HCT116 (cell line): ENCODE results near the gene DCUN1D1. TPM values are rescaled to one million over a fixed set of nuclear protein-coding genes. Genes with fewer than 3 reads are reported as not detected.

Experiments used
- ATAC-seq: fragments of 200-7000 bp; cut with Tn5 transposase; 2 replicates; pipeline ENCODE4 v1.9.1; 2020; ENCODE audit warnings: mild to moderate bottlenecking, moderate library complexity
- BruUV-seq: library from RNA; stranded (reverse); fragments of 400-500 nt; replicated peaks from 2 replicates; lab custom pipeline; 2021; lab: Mats Ljungman, UMichigan
- CTCF ChIA-PET: fragments of 300-600 bp; sonication (Branson Sonifier 250); formaldehyde crosslinking; loops from one replicate; lab custom pipeline; 2021; ENCODE audit warnings: antibody characterized with exemption; lab: Charles Lee
- POLR2A ChIA-PET: fragments of 300-600, 350-600 bp; sonication (Branson Sonifier 250); formaldehyde crosslinking; loops from one replicate; lab custom pipeline; 2021; ENCODE audit warnings: antibody characterized with exemption; lab: Charles Lee
- RAD21 ChIA-PET, 2 experiments: fragments of 300-600 bp; sonication (Branson Sonifier 250); formaldehyde crosslinking; loops; one replicate each; lab custom pipeline; 2023; ENCODE audit warnings: low total read pairs in 2 of 2; ENCODE audit not compliant: uncharacterized antibody in 2 of 2, unreplicated experiment in 2 of 2, low non-redundant PET in 1 of 2; lab: Charles Lee
- DNase-seq: peaks from one replicate; pipeline ENCODE4 v3.0.0-alpha.2; 2010; ENCODE audit warnings: low read depth, low spot score
- H2AFZ ChIP-seq: fragments of 200-600 bp; shearing (Covaris generic), sonication (generic); 2 replicates; pipeline ENCODE4 v1.6.1; 2017; ENCODE audit warnings: low read depth, mixed run types, mixed read lengths, antibody characterized with exemption, low read length; ENCODE audit not compliant: poor library complexity, severe bottlenecking
- H3K27ac ChIP-seq: 2 replicates; pipeline ENCODE4 v1.5.1; 2012; ENCODE audit warnings: low read depth, low read length
- H3K27me3 ChIP-seq: fragments of 200-600 bp; sonication (generic); 2 replicates; pipeline ENCODE4 v1.6.1; 2016; ENCODE audit warnings: mixed run types, low read length, mixed read lengths; ENCODE audit not compliant: insufficient read depth
- H3K36me3 ChIP-seq, 2 experiments: fragments of 200-500 bp in 1 of 2; fragments of 200-600 bp in 1 of 2; sonication (Bioruptor generic) in 1 of 2; sonication (generic) in 1 of 2; 2 replicates each; pipeline versions ENCODE4 v1.5.1 to v1.6.1; 2014 to 2016; ENCODE audit warnings: low read length in 2 of 2, inconsistent platforms in 1 of 2, mixed read lengths in 1 of 2, mixed run types in 1 of 2; ENCODE audit not compliant: insufficient read depth in 2 of 2, control insufficient read depth in 1 of 2
- H3K4me1 ChIP-seq, 2 experiments: fragments of 200-600 bp in 1 of 2; sonication (generic) in 1 of 2; 2 replicates each; pipeline versions ENCODE4 v1.5.1 to v1.6.1; 2012 to 2017; ENCODE audit warnings: low read length in 2 of 2, inconsistent platforms in 1 of 2, mild to moderate bottlenecking in 1 of 2, mixed read lengths in 1 of 2, mixed run types in 1 of 2, moderate library complexity in 1 of 2; ENCODE audit not compliant: insufficient read depth in 2 of 2, control insufficient read depth in 1 of 2
- H3K4me2 ChIP-seq: fragments of 200-600 bp; sonication (generic); 2 replicates; pipeline ENCODE4 v1.6.1; 2017; ENCODE audit warnings: mixed run types, low read length, mixed read lengths
- H3K4me3 ChIP-seq, 2 experiments: fragments of 200-600 bp in 1 of 2; sonication (generic) in 1 of 2; replicated peaks in 1 of 2; 2 replicates each; pipeline ENCODE4 v1.5.1; 2011 to 2016; ENCODE audit warnings: low read length in 2 of 2, control low read depth in 1 of 2, low read depth in 1 of 2, mild to moderate bottlenecking in 1 of 2, mixed read lengths in 1 of 2, mixed run types in 1 of 2
- H3K79me2 ChIP-seq: fragments of 200-600 bp; sonication (generic); 2 replicates; pipeline ENCODE4 v1.6.1; 2017; ENCODE audit warnings: mild to moderate bottlenecking, mixed run types, low read length, moderate library complexity, mixed read lengths; ENCODE audit not compliant: insufficient read depth
- H3K9ac ChIP-seq: fragments of 200-600 bp; sonication (generic); 2 replicates; pipeline ENCODE4 v1.6.1; 2016; ENCODE audit warnings: low read length, mixed read lengths
- H3K9me2 ChIP-seq: fragments of 200-600 bp; sonication (generic), shearing (Covaris generic); 2 replicates; pipeline ENCODE4 v1.6.1; 2017; ENCODE audit warnings: mixed run types, mild to moderate bottlenecking, moderate library complexity; ENCODE audit not compliant: insufficient read depth
- H3K9me3 ChIP-seq, 2 experiments: fragments of 200-500 bp in 1 of 2; fragments of 200-600 bp in 1 of 2; sonication (Bioruptor generic) in 1 of 2; sonication (generic) in 1 of 2; 2 replicates each; pipeline ENCODE4 v1.6.1; 2014 to 2017; ENCODE audit warnings: low read length in 2 of 2, mixed read lengths in 2 of 2, inconsistent platforms in 1 of 2, low read depth in 1 of 2, mild to moderate bottlenecking in 1 of 2, mixed run types in 1 of 2, moderate library complexity in 1 of 2; ENCODE audit not compliant: control insufficient read depth in 1 of 2, insufficient read depth in 1 of 2
- H4K20me1 ChIP-seq: fragments of 200-600 bp; sonication (generic), shearing (Covaris generic); 2 replicates; pipeline ENCODE4 v1.6.1; 2017; ENCODE audit warnings: mixed run types, mild to moderate bottlenecking, moderate library complexity; ENCODE audit not compliant: insufficient read depth
- CTCF ChIP-seq, 3 experiments: fragments of 200-600 bp in 1 of 3; sonication (generic) in 1 of 3; IDR thresholded peaks in 2 of 3; conservative IDR thresholded peaks in 1 of 3; 2 replicates each; pipeline ENCODE4 v1.5.1; 2012 to 2017; ENCODE audit warnings: low read depth in 2 of 3, low read length in 2 of 3, antibody characterized with exemption in 1 of 3, borderline replicate concordance in 1 of 3, control low read depth in 1 of 3, mild to moderate bottlenecking in 1 of 3, mixed read lengths in 1 of 3, mixed run types in 1 of 3, moderate library complexity in 1 of 3; ENCODE audit not compliant: insufficient read depth in 1 of 3
- EZH2phosphoT487 ChIP-seq: fragments of 200-600 bp; IDR thresholded peaks from 2 replicates; pipeline ENCODE4 v1.6.1; 2018; ENCODE audit warnings: antibody characterized with exemption, borderline replicate concordance
- FOSL1 ChIP-seq: IDR thresholded peaks from 2 replicates; pipeline ENCODE4 v1.6.1; 2012; ENCODE audit warnings: low read depth
- RAD21 ChIP-seq: IDR thresholded peaks from 2 replicates; pipeline ENCODE4 v1.6.1; 2012; ENCODE audit warnings: low read depth, mild to moderate bottlenecking
- REST ChIP-seq: IDR thresholded peaks from 2 replicates; pipeline ENCODE4 v1.6.1; 2012; ENCODE audit warnings: low read depth
- SIN3A ChIP-seq: IDR thresholded peaks from 2 replicates; pipeline ENCODE4 v1.6.1; 2012; ENCODE audit warnings: low read depth
- ZFX ChIP-seq: fragments of 450-650 bp; IDR thresholded peaks from 2 replicates; pipeline ENCODE4 v1.6.1; 2017
- intact Hi-C: fragments of 100-400 bp; cut with micrococcal nuclease; formaldehyde crosslinking; loops from 2 replicates; pipeline ENCODE4 v1.10.0; 2022
- total RNA-seq: library from RNA; stranded (reverse); gene quantifications from one replicate; pipeline ENCODE4 v1.2.1, GENCODE V29; 2021; ENCODE audit not compliant: unreplicated experiment

Gene DCUN1D1
- total RNA-seq, 1 experiment from 2014 or later = 46.9 TPM

- H4K20me1 ChIP-seq = no peaks in the 10 kb centered on the region
- ChIA-PET RAD21 (no interaction called here), POLR2A (no interaction called here), CTCF (no interaction called here)
- H3K27ac ChIP-seq = no peak overlapping the region
- no peak overlapping the region for H2AFZ ChIP-seq
- DNase-seq (no peak), ATAC-seq (no peak)
- H3K4me2 ChIP-seq = no peak overlapping the region
- no peaks in the 10 kb centered on the region for H3K9me2 ChIP-seq
- TF ChIP-seq SIN3A (no peak), RAD21 (no peak), REST (no peak), FOSL1 (no peak), CTCF (IDR thresholded peaks at IDR 0.05 in 2 of 3, conservative IDR thresholded peaks at IDR 0.05 in 1 of 3; ENCODE audit: borderline replicate concordance in 1 of 3, insufficient read depth in 1 of 3, low read depth in 2 of 3, low read length in 2 of 3) (no peak), ZFX (no peak), EZH2phosphoT487 (no peak)
- H3K9me3 ChIP-seq = no peaks in the 10 kb centered on the region
- peaks cover 0 to 5% of the 10 kb centered on the region in 2 experiments; a peak in 1 of 4 replicates for H3K36me3 ChIP-seq
- H3K4me1 ChIP-seq = no peaks in the 10 kb centered on the region
- no peak overlapping the region for H3K9ac ChIP-seq
- BruUV-seq = no TSS peak
- no peak overlapping the region for H3K4me3 ChIP-seq
- H3K79me2 ChIP-seq = no peaks in the 10 kb centered on the region
- H3K27me3 ChIP-seq = no peaks in the 10 kb centered on the region
- intact Hi-C loops = no loop called here
These were observed 25.6 kb downstream of the DCUN1D1 start for GRCh38 chr3:182954553-182955235.
